Skeletal muscle satellite cell (primary cell): ENCODE data around the gene LRBA.

Source experiments
- H3K27me3 ChIP-seq: 2 replicates; pipeline ENCODE4 v1.7.0; 2013; ENCODE audit warnings: low read length; ENCODE audit not compliant: control insufficient read depth, insufficient read depth
- H3K36me3 ChIP-seq: 2 replicates; pipeline ENCODE4 v1.7.0; 2013; ENCODE audit warnings: mild to moderate bottlenecking, control low read depth, low read length; ENCODE audit not compliant: insufficient read depth
- H3K4me1 ChIP-seq: 2 replicates; pipeline ENCODE4 v1.7.0; 2013; ENCODE audit warnings: low read length; ENCODE audit not compliant: control insufficient read depth, insufficient read depth
- H3K4me2 ChIP-seq: 2 replicates; pipeline ENCODE4 v1.7.0; 2013; ENCODE audit warnings: mild to moderate bottlenecking, low read length
- H3K4me3 ChIP-seq: 2 replicates; pipeline ENCODE4 v1.7.0; 2013; ENCODE audit warnings: low read length
- H3K9ac ChIP-seq: 2 replicates; pipeline ENCODE4 v1.7.0; 2013; ENCODE audit warnings: mild to moderate bottlenecking, low read depth, low read length, moderate library complexity
- H3K9me3 ChIP-seq: replicated peaks from 2 replicates; pipeline ENCODE4 v1.7.0; 2013; ENCODE audit warnings: mild to moderate bottlenecking, control low read depth, low read length

Gene LRBA

GRCh38 chr4:150457802-150458201, 557.3 kb downstream of the LRBA start:
- H3K36me3 ChIP-seq: no peaks in the 10 kb centered on the region
- H3K4me2 ChIP-seq: no peak overlapping the region
- no peak overlapping the region for H3K9ac ChIP-seq
- no peaks in the 10 kb centered on the region for H3K9me3 ChIP-seq
- H3K27me3 ChIP-seq: no peaks in the 10 kb centered on the region
- H3K4me1 ChIP-seq: peaks cover 11% of the 10 kb centered on the region
- no peak overlapping the region for H3K4me3 ChIP-seq

DNA sequence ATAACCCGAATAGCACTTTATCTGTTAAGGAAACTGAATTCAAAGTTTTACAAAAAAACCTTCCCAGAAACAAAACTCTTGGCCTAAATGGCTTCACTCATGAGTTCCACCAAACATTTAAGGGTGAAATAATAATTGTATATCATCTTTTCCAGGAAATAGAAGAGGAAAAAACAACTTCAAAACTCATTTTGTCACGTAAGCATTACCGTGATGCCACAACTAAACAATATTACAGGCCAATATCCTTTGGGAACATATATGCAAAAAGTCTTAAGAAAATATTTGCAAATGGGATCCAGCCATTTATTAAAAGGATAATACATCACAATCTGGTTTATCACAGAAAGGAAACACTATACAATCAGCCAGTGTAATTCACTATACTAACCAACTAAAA, 563.2 kb downstream of the LRBA start:
- Histone ChIP-seq H3K27me3 (no peaks in the 10 kb centered on the region), H3K9ac (no peak overlapping the region), H3K36me3 (no peaks in the 10 kb centered on the region), H3K4me2 (no peak overlapping the region), H3K4me3 (no peak overlapping the region), H3K4me1 (no peaks in the 10 kb centered on the region), H3K9me3 (no peaks in the 10 kb centered on the region)

- Histone ChIP-seq H3K9me3 (no peaks in the 10 kb centered on the region), H3K36me3 (no peaks in the 10 kb centered on the region), H3K4me3 (no peak overlapping the region), H3K9ac (no peak overlapping the region), H3K4me2 (no peak overlapping the region), H3K27me3 (no peaks in the 10 kb centered on the region), H3K4me1 (no peaks in the 10 kb centered on the region)
Measured at GRCh38 chr4:150447356-150447755, 567.7 kb downstream of the LRBA start.

DNA sequence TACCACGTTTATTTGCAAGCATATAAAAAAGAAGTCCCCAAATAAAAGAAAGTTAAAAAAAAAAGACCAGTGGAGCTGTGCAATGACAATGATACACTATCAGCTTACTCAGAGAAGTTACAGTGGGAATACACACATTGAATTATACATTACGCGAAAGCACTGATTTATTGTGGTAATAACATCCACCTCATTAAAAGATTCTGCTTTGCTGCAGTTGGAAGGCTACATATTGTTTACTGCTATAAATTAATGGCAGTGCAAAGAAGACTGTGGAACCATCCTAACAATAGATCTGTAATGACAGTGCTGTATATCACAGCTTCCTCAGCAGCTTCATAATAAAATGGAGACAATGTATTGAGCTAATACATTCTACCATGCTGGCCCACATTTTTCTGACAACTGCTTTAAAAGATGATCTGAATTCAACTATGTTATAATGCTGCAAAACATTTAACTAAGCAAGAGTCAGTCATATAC, 575.6 kb downstream of the LRBA start:
- Histone ChIP-seq H3K36me3 (no peaks in the 10 kb centered on the region), H3K9me3 (no peaks in the 10 kb centered on the region)

GRCh38 chr4:150436598-150437370, 578.3 kb downstream of the LRBA start:
- Histone ChIP-seq H3K9ac (no peak overlapping the region), H3K27me3 (no peaks in the 10 kb centered on the region), H3K4me2 (no peak overlapping the region), H3K4me1 (no peaks in the 10 kb centered on the region), H3K9me3 (no peaks in the 10 kb centered on the region), H3K36me3 (no peaks in the 10 kb centered on the region), H3K4me3 (no peak overlapping the region)

More for the DNA sequence above, 575.6 kb downstream of the LRBA start:
- no peak overlapping the region for H3K4me3 ChIP-seq
- no peaks in the 10 kb centered on the region for H3K4me1 ChIP-seq
- H3K27me3 ChIP-seq: no peaks in the 10 kb centered on the region
- no peak overlapping the region for H3K4me2 ChIP-seq
- no peak overlapping the region for H3K9ac ChIP-seq

DNA sequence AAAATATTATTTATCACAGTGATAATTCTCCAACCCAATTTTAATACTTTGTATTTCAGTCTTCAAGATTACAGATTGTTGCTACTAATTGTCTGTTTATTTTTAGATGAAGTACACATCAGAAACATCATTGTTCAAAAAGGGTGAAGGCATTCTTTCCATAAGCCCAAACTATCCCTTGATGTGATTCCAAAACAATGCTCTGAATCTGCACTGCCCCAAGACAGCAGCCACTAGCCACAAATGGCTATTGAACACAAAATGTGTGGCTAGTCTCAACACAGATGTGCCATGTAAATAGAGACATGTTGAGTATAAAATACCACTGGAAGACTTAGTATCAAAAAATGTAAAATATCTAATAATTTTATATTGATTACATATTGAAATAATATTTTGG, 583.9 kb downstream of the LRBA start:
- H3K36me3 ChIP-seq: no peaks in the 10 kb centered on the region

GRCh38 chr4:150425161-150425560, 589.9 kb downstream of the LRBA start:
- Histone ChIP-seq H3K36me3 (no peaks in the 10 kb centered on the region), H3K4me2 (no peak overlapping the region), H3K27me3 (no peaks in the 10 kb centered on the region), H3K4me3 (no peak overlapping the region), H3K9ac (no peak overlapping the region), H3K4me1 (no peaks in the 10 kb centered on the region), H3K9me3 (no peaks in the 10 kb centered on the region)

More for the DNA sequence above, 583.9 kb downstream of the LRBA start:
- Histone ChIP-seq H3K27me3 (no peaks in the 10 kb centered on the region), H3K4me3 (no peak overlapping the region), H3K4me1 (no peaks in the 10 kb centered on the region), H3K4me2 (no peak overlapping the region), H3K9ac (no peak overlapping the region), H3K9me3 (no peaks in the 10 kb centered on the region)

- H3K9me3 ChIP-seq: no peaks in the 10 kb centered on the region
- H3K4me2 ChIP-seq: no peak overlapping the region
- H3K4me3 ChIP-seq: no peak overlapping the region
- H3K36me3 ChIP-seq: no peaks in the 10 kb centered on the region
- no peaks in the 10 kb centered on the region for H3K4me1 ChIP-seq
- no peaks in the 10 kb centered on the region for H3K27me3 ChIP-seq
- H3K9ac ChIP-seq: no peak overlapping the region
Measured at GRCh38 chr4:150423503-150423902, 591.6 kb downstream of the LRBA start.

GRCh38 chr4:150423074-150423473, 592.0 kb downstream of the LRBA start:
- Histone ChIP-seq H3K9me3 (no peaks in the 10 kb centered on the region), H3K36me3 (no peaks in the 10 kb centered on the region), H3K4me3 (no peak overlapping the region), H3K4me2 (no peak overlapping the region), H3K9ac (no peak overlapping the region), H3K27me3 (no peaks in the 10 kb centered on the region), H3K4me1 (no peaks in the 10 kb centered on the region)

GRCh38 chr4:150421612-150422011, 593.5 kb downstream of the LRBA start:
- no peaks in the 10 kb centered on the region for H3K4me1 ChIP-seq
- H3K9ac ChIP-seq: no peak overlapping the region

DNA sequence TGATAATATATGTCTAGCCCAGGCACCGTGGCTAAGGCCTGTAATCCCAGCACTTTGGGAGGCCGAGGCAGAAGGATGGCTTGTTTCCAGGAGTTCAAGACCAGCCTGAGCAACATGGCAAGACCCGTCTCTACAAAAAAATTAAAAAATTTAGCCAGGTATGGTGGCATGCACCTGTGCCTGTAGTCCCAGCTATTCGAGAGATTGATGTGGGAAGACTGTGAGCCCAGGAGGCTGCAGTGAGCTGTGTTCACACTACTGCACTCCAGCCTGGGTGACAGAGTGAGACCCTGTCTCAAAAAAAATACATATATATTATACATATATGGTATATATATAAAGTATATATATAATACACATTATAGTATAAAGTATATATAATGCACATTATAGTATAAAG, 595.1 kb downstream of the LRBA start:
- H3K4me2 ChIP-seq: no peak overlapping the region
- no peaks in the 10 kb centered on the region for H3K9me3 ChIP-seq
- H3K27me3 ChIP-seq: no peaks in the 10 kb centered on the region
- no peaks in the 10 kb centered on the region for H3K4me1 ChIP-seq
- H3K36me3 ChIP-seq: no peaks in the 10 kb centered on the region
- no peak overlapping the region for H3K4me3 ChIP-seq
- H3K9ac ChIP-seq: no peak overlapping the region

More at GRCh38 chr4:150421612-150422011, 593.5 kb downstream of the LRBA start:
- no peaks in the 10 kb centered on the region for H3K36me3 ChIP-seq
- H3K4me3 ChIP-seq: no peak overlapping the region
- H3K9me3 ChIP-seq: no peaks in the 10 kb centered on the region
- no peaks in the 10 kb centered on the region for H3K27me3 ChIP-seq
- H3K4me2 ChIP-seq: no peak overlapping the region

DNA sequence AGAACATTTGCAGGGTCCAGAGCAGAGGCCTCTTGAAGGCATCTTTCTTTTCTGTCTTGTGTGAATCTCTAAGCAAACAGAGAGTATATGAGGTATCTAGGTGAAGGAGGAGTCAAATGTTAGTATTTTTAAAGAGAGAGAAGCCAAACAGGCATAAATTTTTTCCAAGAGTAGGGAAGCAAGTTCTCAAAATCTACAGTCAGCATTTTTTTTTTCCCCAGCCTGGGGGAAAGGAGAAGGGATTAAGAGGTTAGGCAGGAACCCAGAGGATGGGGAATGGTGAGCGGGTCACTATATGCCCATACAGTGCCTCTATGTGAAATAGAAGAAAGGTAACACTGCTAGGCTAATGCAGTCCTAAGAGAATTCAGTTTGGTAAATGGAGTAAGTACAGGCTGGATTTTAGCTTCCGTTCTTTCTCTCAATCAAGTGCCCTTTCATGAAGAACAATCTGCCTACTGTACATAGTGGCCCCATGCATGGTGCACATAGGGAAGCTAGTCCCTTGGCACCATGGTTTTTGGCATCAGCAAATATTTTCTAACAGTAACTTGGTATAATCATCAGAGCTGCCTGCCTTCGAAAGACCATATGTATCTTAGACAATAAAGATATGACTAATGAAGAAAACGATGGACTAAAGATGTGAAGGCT, 596.2 kb downstream of the LRBA start:
- no peak overlapping the region for H3K9ac ChIP-seq
- no peaks in the 10 kb centered on the region for H3K4me1 ChIP-seq
- no peak overlapping the region for H3K4me3 ChIP-seq
- H3K36me3 ChIP-seq: no peaks in the 10 kb centered on the region
- H3K27me3 ChIP-seq: no peaks in the 10 kb centered on the region
- H3K9me3 ChIP-seq: no peaks in the 10 kb centered on the region
- H3K4me2 ChIP-seq: no peak overlapping the region
